HepG2 (cell line): ENCODE results near the gene DHX36. TPM values are rescaled to one million over a fixed set of nuclear protein-coding genes. Genes with fewer than 3 reads are reported as not detected.

Source experiments
- ATAC-seq: fragments of 200-7000 bp; cut with Tn5 transposase; 3 replicates; pipeline ENCODE4 v1.9.1; 2020; ENCODE audit warnings: mild to moderate bottlenecking, moderate library complexity
- BruUV-seq: library from RNA; stranded (reverse); fragments of 400-500 nt; replicated peaks from 2 replicates; lab custom pipeline; 2021; lab: Mats Ljungman, UMichigan
- CTCF ChIA-PET: fragments of 300-600 bp; formaldehyde crosslinking; extraction: SDS; loops from one replicate; lab custom pipeline; 2021; ENCODE audit warnings: low total read pairs, inconsistent platforms, low intra/inter-chr PET ratio; lab: Yijun Ruan, JAX
- POLR2A ChIA-PET: fragments of 350-600 bp; sonication (Branson Sonifier 250); formaldehyde crosslinking; loops from one replicate; lab custom pipeline; 2020; ENCODE audit warnings: antibody characterized with exemption, inconsistent platforms; lab: Yijun Ruan, JAX
- DNase-seq: peaks from one replicate; pipeline ENCODE4 v3.0.0-alpha.2; 2015; ENCODE audit warnings: low spot score
- FAIRE-seq: peaks from 3 replicates; lab custom pipeline; 2011; peaks lifted over from hg19 to GRCh38; lab: Jason Lieb, UNC
- H2AFZ ChIP-seq: one replicate; pipeline ENCODE4 v1.6.1; 2011; ENCODE audit warnings: low read length, inconsistent platforms
- H3K27ac ChIP-seq: fragments of 300-600 bp; 3 replicates; pipeline ENCODE4 v1.8.0; 2011; ENCODE audit warnings: mixed run types, mild to moderate bottlenecking, mixed read lengths, low read length, inconsistent platforms; ENCODE audit not compliant: insufficient read depth; ENCODE audit errors: extremely low read length
- H3K27me3 ChIP-seq, 2 experiments: fragments of 200-600 bp in 1 of 2; 2 replicates in 1 of 2; 3 replicates in 1 of 2; pipeline versions ENCODE4 v1.6.0 to v1.8.0; 2011; ENCODE audit warnings: low read length in 2 of 2, mild to moderate bottlenecking in 2 of 2, moderate library complexity in 2 of 2, inconsistent platforms in 1 of 2; ENCODE audit not compliant: insufficient read depth in 2 of 2, control insufficient read depth in 1 of 2
- H3K36me3 ChIP-seq, 2 experiments: fragments of 200-600 bp in 1 of 2; replicated peaks in 1 of 2; 2 replicates in 1 of 2; 3 replicates in 1 of 2; pipeline versions ENCODE4 v1.5.1 to v1.8.0; 2011; ENCODE audit warnings: low read length in 2 of 2, inconsistent platforms in 1 of 2; ENCODE audit not compliant: insufficient read depth in 2 of 2, control insufficient read depth in 1 of 2
- H3K4me1 ChIP-seq: 2 replicates; pipeline ENCODE4 v1.5.1; 2012; ENCODE audit warnings: low read length, inconsistent platforms; ENCODE audit not compliant: insufficient read depth
- H3K4me2 ChIP-seq: 2 replicates; pipeline ENCODE4 v1.6.0; 2011; ENCODE audit warnings: low read depth, low read length, inconsistent platforms
- H3K4me3 ChIP-seq, 3 experiments: fragments of 200-600 bp in 1 of 3; sonication (generic), shearing (Covaris generic) in 1 of 3; replicated peaks in 1 of 3; 2 replicates each; pipeline ENCODE4 v1.5.1; 2011 to 2016; ENCODE audit warnings: low read length in 3 of 3, inconsistent platforms in 2 of 3, low read depth in 2 of 3, mild to moderate bottlenecking in 2 of 3, control low read depth in 1 of 3, mixed read lengths in 1 of 3; ENCODE audit not compliant: insufficient read depth in 1 of 3
- H3K79me2 ChIP-seq: one replicate; pipeline ENCODE4 v1.6.1; 2011; ENCODE audit warnings: low read length, inconsistent platforms; ENCODE audit not compliant: insufficient read depth
- H3K9ac ChIP-seq: 2 replicates; pipeline ENCODE4 v1.6.0; 2011; ENCODE audit warnings: mild to moderate bottlenecking, low read depth, low read length, inconsistent platforms; ENCODE audit not compliant: insufficient read depth
- H3K9me3 ChIP-seq: 2 replicates; pipeline ENCODE4 v1.5.1; 2012; ENCODE audit warnings: mild to moderate bottlenecking, low read length
- H4K20me1 ChIP-seq: 2 replicates; pipeline ENCODE4 v1.6.0; 2011; ENCODE audit warnings: inconsistent platforms, mild to moderate bottlenecking, low read length, moderate library complexity; ENCODE audit not compliant: insufficient read depth
- CBX5 ChIP-seq: sonication (generic); formaldehyde crosslinking; IDR thresholded peaks from 2 replicates; pipeline ENCODE4 v1.4.0; 2020; ENCODE audit warnings: missing genetic modification reagents, borderline replicate concordance
- ETV6 ChIP-seq: sonication (generic); formaldehyde crosslinking; conservative IDR thresholded peaks from 2 replicates; pipeline ENCODE4 v1.4.0; 2020; ENCODE audit warnings: missing genetic modification reagents
- HNF1B ChIP-seq: sonication (generic); formaldehyde crosslinking; IDR thresholded peaks from 2 replicates; pipeline ENCODE4 v1.5.1; 2020; ENCODE audit warnings: mild to moderate bottlenecking, moderate library complexity, missing genetic modification reagents
- KLF11 ChIP-seq: IDR thresholded peaks from 2 replicates; pipeline ENCODE4 v1.6.1; 2016; ENCODE audit warnings: missing compliant biosample characterization
- NFKB2 ChIP-seq: sonication (generic); formaldehyde crosslinking; IDR thresholded peaks from 2 replicates; pipeline ENCODE4 v1.4.0; 2020; ENCODE audit warnings: missing genetic modification reagents, borderline replicate concordance
- SALL2 ChIP-seq: sonication (generic); formaldehyde crosslinking; IDR thresholded peaks from 2 replicates; pipeline ENCODE4 v1.8.1; 2023; ENCODE audit warnings: mild to moderate bottlenecking, missing genetic modification reagents, inconsistent platforms
- ZNF30 ChIP-seq: sonication (generic); formaldehyde crosslinking; IDR thresholded peaks from 2 replicates; pipeline ENCODE4 v1.5.0; 2020; ENCODE audit warnings: mild to moderate bottlenecking, missing genetic modification reagents
- ZNF605 ChIP-seq: sonication (generic); formaldehyde crosslinking; IDR thresholded peaks from 2 replicates; pipeline ENCODE4 v1.8.0; 2022; ENCODE audit warnings: mild to moderate bottlenecking, missing genetic modification reagents
- WGBS: methylation state at CpG from one replicate; pipeline ENCODE4 v1.1.6; 2017; ENCODE audit warnings: low lambda C conversion rate; 5-methylcytosine and 5-hydroxymethylcytosine counted together
- in situ Hi-C: cut with HindIII; loops from 2 replicates; pipeline ENCODE4 v1.10.0; 2017; ENCODE audit warnings: low pct_unique_long_range_greater_than_20kb; ENCODE audit not compliant: extremely low pct_ligation_motif_present
- intact Hi-C: fragments of 100-400 bp; cut with micrococcal nuclease; formaldehyde crosslinking; loops from one replicate; pipeline ENCODE4 v1.10.0; 2022; ENCODE audit not compliant: unreplicated experiment
- polyA plus RNA-seq, 8 experiments: library from polyadenylated mRNA; depleted of rRNA in 3 of 8; stranded (reverse) in 7 of 8; unstranded in 1 of 8; fragments of >200 nt; fragmentation: Illumina TruSeq in 4 of 8; extraction: Trizol in 4 of 8; gene quantifications; 2 replicates each; pipeline versions ENCODE4 v1.2.1 to v1.2.3, GENCODE V29; 2011 to 2016; ENCODE audit warnings: low read depth in 4 of 8, missing spikeins in 1 of 8, mixed read lengths in 1 of 8; ENCODE audit not compliant: insufficient read depth in 1 of 8
- total RNA-seq, 5 experiments: library from RNA; depleted of rRNA; stranded (reverse); fragments of >200 nt; fragmentation: Illumina TruSeq; extraction: Trizol; gene quantifications; 2 replicates each; pipeline ENCODE4 v1.2.3, GENCODE V29; 2016; ENCODE audit warnings: low read depth in 1 of 5
- TF ChIP-seq, protein P1 (sequence below): sonication (generic); formaldehyde crosslinking; IDR thresholded peaks from 2 replicates; pipeline ENCODE4 v1.5.0; 2020; ENCODE audit warnings: missing genetic modification reagents, mild to moderate bottlenecking, borderline replicate concordance

The DHX36 gene
- total and polyA plus RNA-seq, 2 of the 13 experiments (the other 11 are each of a cell fraction or from before 2014, with no cell fraction given), result 30.3 to 44.2 TPM

- H3K9me3 ChIP-seq, result no peaks in the 10 kb centered on the region
- no peaks in the 10 kb centered on the region for H4K20me1 ChIP-seq
- POLR2A ChIA-PET, result no interaction called here
- CTCF ChIA-PET, result interaction anchor here (2.4 kb wide), 1 partner anchor 214 kb away, joined by 30 read pairs; no protein-coding TSS in a partner anchor
- FAIRE-seq (no peak), DNase-seq (no peak), ATAC-seq (no peak)
- H3K36me3 ChIP-seq, result peaks cover 0 to 27% of the 10 kb centered on the region in 2 experiments
- no peak overlapping the region for H3K4me3 ChIP-seq
- H3K4me1 ChIP-seq, result peaks cover 27% of the 10 kb centered on the region
- intact Hi-C loops, result loop anchor here (5.0 to 10.0 kb wide), 2 partner anchors 130 to 232 kb away; partner anchors contain the start of gene ARHGEF26
- H3K79me2 ChIP-seq, result no peaks in the 10 kb centered on the region
- H3K27ac ChIP-seq, result no peak overlapping the region
- no peak for TF ChIP-seq ETV6
- no peak for TF ChIP-seq ZNF605
- in situ Hi-C loops, result loop anchor here (5.0 to 10.0 kb wide), 3 partner anchors 130 to 212 kb away; partner anchors contain the start of gene ARHGEF26
- no TSS peak for BruUV-seq
- no peak overlapping the region for H3K4me2 ChIP-seq
- no peak overlapping the region for H2AFZ ChIP-seq
- 97% methylated on average over 8 of the region's 8 CpGs for WGBS
- H3K27me3 ChIP-seq, result no peaks in the 10 kb centered on the region
- H3K9ac ChIP-seq, result no peak overlapping the region
Observed at GRCh38 chr3:154254527-154254926, 69.8 kb downstream of the DHX36 start.

DNA sequence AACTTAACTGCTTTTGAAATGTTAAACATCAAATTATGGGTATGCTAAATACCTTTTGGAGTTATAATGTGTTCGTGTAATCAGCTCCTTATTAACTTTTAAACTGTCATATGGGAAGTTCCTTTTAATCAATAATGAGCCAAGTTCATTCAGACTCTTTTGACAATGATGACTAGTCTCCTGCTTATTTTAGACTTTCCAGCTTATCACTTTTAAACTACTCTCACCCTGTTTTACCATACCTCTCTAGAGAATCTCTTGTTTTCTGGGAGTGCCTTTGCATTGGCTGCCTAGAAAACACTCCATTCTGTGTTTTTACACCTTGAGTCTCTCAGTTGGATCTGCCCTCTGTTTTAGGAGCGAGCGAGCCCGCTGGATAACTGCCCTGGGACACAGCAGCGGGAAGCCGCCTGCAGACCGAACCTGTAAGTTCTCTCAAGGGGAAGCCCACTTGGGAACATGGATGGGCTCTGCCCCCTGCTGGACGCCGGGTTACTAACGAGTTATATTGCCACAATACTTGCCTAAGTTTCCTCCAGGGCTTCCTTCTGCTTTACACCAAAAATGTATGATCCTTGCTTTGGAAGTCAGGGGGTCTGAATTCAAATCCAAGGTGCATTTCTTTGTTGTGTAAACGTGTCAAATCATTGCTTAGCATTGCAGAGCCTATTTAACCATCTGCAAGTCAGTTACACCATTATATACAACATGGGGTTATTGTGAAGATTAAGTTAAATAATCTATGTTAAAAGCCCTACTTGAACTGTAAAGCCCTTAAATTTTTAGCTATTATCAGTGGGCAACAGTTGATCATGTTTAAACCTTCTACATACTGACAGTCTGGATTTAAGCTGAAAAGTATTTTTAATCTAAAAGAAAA, 71.3 kb downstream of the DHX36 start:
- Histone ChIP-seq H3K4me3 (no peak overlapping the region), H3K27ac (no peak overlapping the region), H3K4me1 (peaks cover 41% of the 10 kb centered on the region), H3K27me3 (no peaks in the 10 kb centered on the region), H3K4me2 (no peak overlapping the region), H3K36me3 (peaks cover 0 to 13% of the 10 kb centered on the region in 2 experiments; a peak in 4 of 5 replicates), H3K79me2 (no peaks in the 10 kb centered on the region), H3K9me3 (no peaks in the 10 kb centered on the region), H2AFZ (no peak overlapping the region), H4K20me1 (no peaks in the 10 kb centered on the region), H3K9ac (no peak overlapping the region)
- peak; percentile 84 for DNase-seq
- intact Hi-C loops, result loop anchor here (1.0 to 10.0 kb wide), 4 partner anchors 128 to 231 kb away; partner anchors contain the start of gene ARHGEF26
- in situ Hi-C loops, result loop anchor here (5.0 to 10.0 kb wide), 3 partner anchors 128 to 211 kb away; partner anchors contain the start of gene ARHGEF26
- CTCF ChIA-PET, result interaction anchor here (0.7 to 3.1 kb wide), 4 partner anchors 157 to 235 kb away, joined by 3 to 38 read pairs (median 18); no protein-coding TSS in a partner anchor
- peak; percentile 87 for FAIRE-seq
- POLR2A ChIA-PET, result interaction anchor here (1.1 kb wide), 1 partner anchor 132 kb away, joined by 5 read pairs; the partner anchor contains the start of gene ARHGEF26
- ATAC-seq, result peak; percentile 83
- WGBS, result 13% methylated on average over 11 of the region's 11 CpGs
- no TSS peak for BruUV-seq
- TF ChIP-seq ZNF30, result no peak
- TF ChIP-seq, protein P1, sequence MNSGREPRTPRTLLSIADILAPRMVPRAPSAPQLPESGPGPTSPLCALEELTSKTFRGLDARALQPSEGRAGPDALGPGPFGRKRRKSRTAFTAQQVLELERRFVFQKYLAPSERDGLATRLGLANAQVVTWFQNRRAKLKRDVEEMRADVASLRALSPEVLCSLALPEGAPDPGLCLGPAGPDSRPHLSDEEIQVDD (CRISPR knock-in tag), result no peak
- 0 out of 2 replicates have a peak, but pooled peaks have one; percentile 43 for TF ChIP-seq HNF1B (CRISPR knock-in tag)
- 0 out of 2 replicates have a peak, but pooled peaks have one; percentile 23 for TF ChIP-seq SALL2
- TF ChIP-seq CBX5 (CRISPR knock-in tag), result no peak
- TF ChIP-seq KLF11 (CRISPR knock-in tag), result 0 out of 2 replicates have a peak, but pooled peaks have one; percentile 27
- peak; percentile 52; the same call in 1 of the 2 replicates for TF ChIP-seq NFKB2 (CRISPR knock-in tag)
